Measurements from ENCODE around the gene SUGCT. TPM values are rescaled to one million over a fixed set of nuclear protein-coding genes. Genes with fewer than 3 reads are reported as not detected.
A peak's percentile ranks its signal among the peaks of the same experiment; 100 is the strongest.
"Not testable (repeated sequence)": the region's sequence is repeated elsewhere in the genome, so short reads cannot be mapped to it uniquely, and the experiment has no call there.

SUGCT gene
- polyA plus RNA-seq, 12 donors = 2.0 to 42.9 (median 2.8) TPM; not detected in 1

DNA sequence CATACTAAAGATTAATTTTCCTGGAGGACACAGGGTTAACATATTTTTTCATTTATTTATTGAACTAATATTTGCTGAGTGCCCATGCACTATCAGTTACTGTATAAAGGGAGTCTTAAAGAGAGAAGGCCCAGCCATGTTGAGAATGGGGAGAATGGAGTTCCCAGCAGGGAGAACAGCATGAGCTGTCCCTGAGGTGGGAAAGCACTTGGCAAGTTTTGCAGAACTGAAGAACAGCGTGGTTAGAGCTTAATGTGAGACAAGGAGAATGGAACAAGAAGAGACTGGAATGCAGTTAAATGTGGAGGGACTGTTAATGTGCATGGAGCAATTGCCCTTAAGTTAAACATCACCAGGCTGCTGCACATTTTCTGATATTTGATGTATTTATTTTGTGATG lies 435.4 kb downstream of the SUGCT start:
- no peak for DNase-seq

DNA sequence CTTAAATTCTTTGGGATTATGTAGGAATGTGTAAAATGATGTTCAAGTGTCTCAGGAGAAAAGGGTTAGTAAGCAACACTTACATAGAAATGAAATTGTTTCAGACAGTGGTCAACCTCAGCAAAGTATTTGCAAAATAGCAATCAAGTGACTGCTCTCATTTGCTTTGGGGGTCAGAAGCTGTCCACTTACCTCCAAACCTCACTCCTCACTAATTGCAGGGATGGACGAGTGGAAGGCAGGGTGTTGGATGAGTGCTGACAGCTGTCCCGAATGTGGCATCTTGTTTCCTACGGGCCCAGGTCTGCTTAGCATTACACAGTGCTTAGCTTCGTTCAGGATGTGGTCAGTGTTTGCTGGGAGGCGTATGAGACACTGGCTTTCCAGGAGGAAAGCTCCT lies 437.0 kb downstream of the SUGCT start:
- no peak for DNase-seq

DNA sequence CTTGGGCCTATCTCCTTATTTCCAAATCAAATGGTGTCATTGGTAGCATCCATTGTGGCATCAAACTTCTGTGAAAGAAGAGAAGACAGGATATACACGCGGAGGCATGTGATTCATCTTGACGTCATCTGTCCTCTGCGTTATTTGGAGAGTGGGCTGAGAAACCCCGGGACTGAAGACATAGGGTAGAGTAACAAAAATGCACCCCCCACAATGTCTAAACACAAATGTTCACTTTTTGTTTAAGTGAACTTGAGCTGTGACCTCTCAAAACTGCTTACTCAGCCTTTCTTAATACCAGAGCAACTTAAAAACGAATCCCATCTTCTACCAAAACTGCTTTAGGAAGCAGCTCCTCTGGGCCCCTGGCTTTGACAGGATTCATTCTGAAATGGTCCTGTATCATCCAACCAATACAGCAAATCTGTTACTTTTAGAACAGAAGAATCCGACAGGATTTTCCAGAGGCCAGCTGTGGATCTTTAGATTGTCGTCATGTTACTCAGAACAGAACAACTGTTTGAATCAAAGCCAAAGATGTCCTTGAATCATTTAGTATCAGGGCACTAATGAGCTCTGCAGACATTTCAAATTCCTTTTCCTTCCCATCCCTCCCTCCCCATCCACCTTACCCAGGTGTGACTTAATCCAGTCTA lies 438.1 kb downstream of the SUGCT start:
- DNase-seq = no peak

DNA sequence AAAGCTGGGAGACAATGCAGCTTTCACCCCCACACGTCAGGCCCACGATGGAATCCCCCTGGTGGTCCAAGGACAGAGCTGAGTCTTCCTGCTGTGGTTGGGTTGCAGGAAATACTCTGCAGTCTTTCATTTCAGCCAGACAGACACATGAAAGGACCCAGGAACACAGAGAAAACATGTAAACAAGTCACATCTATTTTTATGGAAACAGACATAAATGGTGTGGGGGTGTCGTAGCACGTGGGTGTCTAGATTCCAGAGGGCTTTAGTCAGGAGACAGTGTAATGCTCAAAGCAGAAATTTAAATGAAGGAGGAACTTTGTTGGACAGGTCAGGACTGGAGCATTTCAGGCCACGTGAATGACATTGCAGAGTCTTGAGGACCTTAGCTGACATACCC lies 444.6 kb downstream of the SUGCT start:
- no peak for DNase-seq

DNA sequence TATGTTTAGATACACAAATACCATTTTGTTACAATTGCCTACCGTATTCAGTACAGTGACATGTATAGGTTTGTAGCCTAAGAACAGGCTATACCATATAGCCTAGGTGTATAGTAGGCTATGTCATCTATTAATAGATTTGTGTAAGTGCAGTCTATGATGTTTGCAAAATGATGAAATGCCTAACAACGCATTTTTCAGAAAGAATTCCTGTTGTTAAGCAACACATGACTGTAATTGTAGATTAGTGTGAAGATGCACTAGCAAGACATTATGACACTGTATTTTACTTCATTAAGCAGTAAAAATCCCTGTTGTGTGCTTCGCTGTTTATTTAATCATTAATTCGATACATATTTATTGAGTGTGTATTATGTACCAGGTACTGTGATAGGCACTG lies 446.0 kb downstream of the SUGCT start:
- no peak for DNase-seq

DNA sequence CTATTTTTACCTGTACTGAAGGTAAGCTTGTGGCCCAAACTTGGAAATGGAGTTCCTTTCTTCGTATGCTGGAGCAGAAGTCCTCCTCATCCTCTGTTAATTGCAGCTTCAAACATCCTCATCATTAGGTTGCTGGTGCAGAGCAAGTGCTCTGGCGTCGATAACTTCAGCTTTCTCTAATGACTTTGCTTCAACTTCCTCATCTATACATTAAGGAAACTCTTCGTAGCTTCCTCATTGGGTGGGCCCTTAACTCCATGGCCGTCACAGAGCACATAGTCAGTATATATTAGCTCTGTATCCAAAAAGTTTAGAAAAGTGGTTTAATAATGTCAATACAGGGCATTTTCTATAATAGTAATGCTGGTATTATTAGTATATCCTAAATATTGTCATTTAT lies 447.7 kb downstream of the SUGCT start:
- no peak for DNase-seq

DNA sequence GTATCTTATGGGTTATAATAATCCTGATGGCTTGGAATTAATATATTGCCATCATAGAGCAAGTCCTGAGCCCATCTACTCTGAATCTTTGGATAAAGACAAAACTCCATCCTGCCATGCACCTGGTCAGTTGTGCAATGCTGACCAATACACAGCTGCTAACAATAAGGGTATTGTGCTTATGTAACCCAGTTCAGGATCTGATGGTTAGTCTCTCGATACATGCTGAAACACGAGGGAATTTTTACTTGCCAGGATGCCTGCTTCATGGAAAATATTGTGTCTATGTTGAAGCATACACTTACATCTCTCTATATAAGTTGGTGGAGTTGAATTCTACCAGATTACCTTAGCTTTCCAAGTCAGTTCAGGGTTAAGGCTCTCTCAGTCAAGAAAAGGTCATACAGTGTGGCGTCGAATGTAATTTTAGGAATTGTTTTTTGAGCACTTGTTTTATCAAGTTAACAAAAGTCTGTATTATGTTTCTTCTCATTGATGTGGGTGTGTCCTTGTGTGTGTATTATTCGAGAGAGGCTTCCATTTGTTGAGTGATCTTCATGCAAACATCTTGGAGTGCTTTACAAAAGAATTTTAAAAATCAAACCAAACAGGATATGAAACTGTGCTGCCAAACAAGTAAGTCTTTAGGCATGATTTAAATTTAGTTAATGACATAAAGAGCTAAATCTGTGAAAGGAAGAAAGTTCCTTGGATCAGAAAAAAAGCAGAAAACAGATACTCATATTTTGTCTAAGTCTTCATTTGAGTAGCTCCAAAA lies 449.1 kb downstream of the SUGCT start:
- peak; percentile 43 for DNase-seq

DNA sequence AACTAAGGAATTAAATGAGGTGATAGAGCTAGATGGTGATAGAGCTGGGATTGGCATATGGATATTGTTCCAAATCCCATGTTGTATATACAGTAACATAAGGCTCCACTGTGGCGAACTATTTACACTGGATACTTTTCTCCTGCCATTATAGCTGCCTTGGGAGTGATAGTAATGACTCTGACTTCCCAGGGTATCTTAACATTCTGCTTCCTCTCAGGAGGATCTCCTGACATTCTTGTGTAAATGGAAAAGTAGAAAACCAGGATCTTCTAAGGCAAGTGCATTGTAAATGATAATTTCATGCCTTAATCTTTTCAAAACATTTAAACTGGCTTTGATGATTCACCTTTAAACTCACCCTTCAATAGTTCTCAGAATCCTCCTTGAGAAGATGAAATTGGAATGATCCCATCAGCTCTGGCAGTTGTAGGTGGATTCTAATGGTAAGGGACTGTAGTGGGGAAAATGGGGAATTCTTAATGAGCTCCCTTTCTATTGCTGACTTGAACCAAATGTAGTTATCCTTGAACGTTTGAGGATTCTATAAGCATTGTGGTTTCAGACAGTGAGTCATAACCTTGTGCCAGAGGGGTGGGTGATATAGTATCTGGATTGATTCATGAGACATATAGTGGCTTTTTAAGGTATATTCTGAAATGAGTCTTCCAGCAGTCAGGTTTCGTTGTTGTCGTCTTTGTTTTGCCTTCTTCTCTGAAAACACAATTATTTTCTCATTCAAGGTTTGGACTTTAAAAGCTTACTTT lies 450.0 kb downstream of the SUGCT start:
- no peak for DNase-seq

DNA sequence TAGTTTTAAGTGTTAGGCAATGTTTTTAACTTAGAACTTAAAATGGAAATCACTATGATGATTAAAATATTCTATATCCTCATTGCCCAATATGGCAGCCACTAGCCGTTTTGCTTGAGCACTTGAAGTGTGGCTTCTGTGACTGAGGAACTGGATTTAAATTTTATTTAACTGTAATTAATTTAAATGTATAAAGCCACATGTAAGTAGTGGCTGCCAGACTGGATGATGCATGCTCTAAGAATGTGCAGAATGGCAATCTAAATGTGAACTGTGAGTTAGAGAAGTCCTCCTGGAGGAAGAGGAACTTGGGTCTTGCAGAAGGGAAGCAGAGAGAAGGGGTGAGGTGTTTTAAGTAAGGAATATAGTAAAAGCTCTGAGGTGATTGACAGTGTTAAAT lies 451.4 kb downstream of the SUGCT start:
- no peak for DNase-seq

DNA sequence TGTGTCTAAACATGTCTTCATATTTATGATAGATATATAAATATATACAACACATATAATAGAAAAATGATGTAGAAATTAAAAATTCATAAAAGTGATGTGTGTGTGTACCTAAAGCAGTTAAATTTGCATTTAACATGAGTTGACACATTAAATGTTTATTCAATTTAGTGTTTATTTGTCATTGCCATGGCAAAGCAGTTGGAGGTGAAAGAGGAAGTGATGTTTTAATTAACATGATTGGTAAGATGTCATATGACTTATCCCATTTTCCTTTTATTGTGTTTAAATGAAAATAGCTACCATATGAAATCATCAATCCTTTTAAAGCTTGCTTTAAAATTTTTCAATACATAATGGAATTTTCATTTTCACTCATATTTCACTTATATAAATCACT lies 452.6 kb downstream of the SUGCT start:
- DNase-seq = no peak

DNA sequence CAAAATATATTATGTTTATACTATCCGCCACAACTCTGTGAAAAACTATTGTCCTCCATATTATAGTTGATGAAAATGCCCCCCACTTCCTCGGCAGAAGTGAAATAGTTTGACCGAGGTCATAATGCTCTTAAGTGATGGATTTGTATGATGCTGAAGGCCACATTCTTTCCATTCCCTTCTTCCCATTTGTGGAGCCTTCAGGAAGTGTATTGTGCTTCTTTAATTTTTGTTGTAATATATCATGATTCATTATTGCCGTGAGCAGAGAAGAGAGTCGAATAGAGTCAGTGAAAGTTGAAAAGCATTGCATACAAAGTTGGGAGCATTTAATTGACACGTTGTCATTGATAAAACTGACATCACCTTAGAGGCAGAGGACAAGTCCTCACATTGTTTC lies 460.3 kb downstream of the SUGCT start:
- DNase-seq = no peak

DNA sequence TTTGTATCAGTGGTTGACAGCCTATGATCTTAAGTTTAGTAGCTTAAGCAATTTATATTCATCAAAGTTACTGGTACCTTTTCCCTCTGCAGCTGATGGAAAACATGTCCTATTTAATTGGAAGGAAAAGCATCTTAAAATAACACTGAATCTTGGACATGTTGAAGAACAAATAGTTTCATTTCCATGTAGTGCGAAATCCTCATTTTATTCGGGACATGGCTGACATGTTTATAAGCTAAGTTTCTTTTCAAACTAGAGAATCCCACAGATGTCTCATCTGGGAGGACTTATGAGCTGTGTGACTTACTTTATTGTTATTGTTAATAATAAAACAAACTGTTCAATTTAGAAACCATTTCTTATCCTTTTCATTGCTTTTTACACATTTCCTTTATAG lies 461.0 kb downstream of the SUGCT start:
- DNase-seq = no peak

DNA sequence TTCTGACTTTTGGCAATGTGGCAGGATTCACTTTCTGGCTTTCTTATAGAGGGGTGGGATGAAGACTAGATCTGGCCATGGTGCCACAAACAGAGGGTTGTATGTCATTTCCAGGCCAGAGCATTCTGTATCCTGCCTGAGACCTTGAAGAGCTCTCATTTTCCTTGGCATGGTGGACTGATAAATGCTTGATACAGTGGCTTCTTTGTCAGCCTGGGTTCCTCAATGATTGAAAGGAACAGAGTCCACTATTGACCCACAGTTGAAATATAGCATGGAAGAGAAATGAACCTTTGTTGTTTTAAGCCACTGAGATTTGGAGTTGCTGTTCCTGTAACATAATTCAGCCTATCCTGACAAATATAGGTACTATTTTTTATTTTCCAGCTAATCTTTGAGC lies 462.7 kb downstream of the SUGCT start:
- no peak for DNase-seq

DNA sequence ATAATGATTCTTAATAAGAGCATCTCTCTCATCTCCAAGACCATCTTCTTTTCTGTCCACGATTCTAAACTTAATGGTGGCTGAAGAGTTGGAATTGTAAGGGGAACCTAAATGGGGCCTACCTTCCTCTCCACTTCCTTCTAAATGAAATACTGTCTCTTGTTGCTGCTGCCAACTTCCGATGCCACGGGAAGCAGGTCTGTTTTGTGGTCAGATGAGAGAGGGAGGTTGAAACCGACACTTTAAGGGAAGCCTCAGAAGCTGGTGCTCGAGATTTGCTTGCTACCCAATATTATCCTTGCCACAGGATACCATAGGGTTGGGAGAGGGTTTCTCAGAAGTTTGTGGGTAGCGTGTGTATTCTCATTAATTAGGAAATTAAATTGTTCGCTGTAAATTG lies 464.1 kb downstream of the SUGCT start:
- DNase-seq = no peak

DNA sequence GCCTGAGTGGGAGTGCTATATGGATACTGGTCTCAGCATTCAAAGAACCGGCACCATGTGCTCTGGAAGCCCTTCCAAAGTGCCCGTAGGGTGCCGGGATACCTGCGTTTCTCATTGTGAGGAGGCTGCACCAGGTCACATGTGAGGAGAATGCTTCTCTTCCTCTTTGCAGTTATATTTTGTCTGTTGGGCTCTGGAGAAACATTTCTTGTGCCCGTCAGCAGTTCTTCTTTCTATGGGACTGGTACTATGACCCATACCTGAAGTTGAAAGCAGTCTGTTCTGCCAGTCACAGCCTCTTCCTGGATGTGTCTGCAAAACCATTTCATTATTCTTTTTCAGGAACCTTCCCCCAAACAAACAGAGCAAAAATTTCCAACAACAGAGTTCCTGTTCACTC lies 465.0 kb downstream of the SUGCT start:
- DNase-seq = no peak

DNA sequence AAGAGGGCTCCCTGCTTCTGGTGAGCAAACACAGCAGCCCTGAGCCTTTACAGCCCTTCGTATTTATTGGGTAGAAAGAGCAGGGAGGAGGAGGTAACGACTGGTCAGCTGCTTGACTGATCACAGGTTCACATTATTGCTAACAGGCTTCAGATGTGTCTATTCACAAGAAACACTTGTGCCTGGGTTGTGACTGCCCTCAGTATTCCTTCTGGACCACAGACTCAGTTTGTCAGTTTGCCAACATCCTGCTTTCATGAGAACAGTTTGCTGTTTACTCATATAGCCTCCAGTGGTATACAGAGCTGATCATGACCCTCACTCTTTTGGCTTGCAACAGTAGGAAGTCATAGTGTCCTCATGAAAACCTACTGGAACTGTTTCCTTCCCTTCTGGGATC lies 467.5 kb downstream of the SUGCT start:
- DNase-seq = not testable (repeated sequence)

DNA sequence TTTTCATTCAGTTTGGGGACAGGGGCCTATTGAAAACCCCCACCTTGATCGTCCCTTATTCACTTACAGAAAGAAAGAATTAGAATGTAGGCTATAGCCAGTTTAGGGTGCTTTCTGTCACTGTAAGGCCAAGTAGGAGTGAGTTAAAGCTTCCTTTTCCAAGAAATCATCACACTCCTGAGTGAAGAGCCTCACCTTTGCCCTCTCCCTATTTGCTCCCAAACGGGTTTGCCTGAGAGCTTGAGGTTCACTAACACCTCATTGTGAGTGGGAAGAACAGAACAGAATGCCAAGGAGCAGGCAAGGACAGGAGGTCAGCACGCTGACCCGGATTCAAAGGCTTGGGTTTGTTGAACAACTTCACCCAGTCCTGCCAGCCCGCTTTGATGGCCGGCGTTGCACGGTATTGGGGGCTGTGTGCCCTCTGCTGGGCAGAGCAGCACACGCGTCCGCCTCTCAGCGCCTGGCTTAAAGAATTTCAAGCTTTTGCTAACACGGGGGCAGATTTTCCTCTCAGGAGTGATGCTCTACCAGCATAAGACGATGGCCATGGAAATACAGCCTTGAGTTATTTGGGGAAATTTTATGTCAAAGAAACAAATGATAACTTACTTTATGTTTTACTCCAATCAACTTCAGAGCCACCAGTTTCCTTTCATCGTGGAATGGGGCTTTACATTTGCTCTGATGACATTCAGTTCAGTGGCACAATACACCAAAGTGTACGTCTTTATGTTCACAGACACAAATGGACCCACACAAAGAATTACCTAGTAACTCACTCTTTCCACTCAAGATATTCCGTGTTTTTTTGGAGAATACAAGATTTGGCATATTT lies 470.0 kb downstream of the SUGCT start:
- peak; percentile 25 for DNase-seq

DNA sequence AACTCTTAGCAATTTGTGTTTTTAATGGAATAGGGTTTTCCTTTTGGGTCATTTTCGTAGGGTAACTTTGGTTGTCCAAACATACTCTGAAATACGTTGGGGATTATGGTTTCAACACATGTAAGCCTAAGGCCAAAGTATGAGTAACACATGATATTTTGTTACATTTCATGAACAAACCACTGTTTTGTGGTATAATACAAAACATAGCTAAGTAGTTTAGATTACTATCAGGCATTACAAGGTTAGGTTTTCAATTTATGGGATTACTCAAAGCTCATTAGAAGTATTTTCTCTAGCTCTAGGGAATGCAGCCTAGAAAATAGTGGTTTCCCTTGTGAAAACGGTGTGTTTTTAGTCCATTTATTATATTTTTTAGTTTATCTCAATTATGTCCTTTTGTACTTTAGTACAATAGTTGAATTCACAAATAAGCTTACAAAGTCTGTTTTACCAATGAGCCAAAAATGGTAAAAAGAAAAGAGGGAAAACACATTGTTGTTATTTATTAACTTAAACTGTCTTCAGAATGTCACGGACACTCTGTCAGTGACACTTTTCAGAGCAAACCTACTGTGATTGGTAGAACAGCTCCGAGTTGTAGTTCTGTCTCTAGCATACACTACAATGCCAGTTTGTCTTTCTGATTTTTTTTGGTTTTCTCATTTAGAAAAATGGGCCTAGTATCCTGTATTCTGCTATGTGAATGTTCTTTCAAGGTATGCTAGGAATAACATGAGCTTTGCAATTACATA lies 473.7 kb downstream of the SUGCT start:
- DNase-seq = no peak

DNA sequence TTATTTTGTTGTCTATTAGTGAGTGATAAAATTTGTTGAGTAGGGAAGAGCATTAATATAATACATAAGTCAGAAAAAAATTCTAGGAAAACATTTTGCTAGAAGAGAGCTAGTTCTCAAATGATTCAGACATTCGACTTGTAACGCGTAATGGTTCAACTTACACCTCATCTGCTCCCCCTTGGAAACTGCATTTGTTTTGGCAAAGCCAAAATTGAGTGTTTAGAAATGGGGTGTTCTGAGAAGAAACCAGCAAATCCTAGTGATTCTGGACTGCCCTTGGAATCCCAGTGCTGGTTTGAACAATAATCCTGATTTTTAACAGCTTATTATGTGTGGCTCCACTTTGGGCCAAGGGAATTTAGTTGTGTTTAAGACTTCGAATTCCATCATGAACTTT lies 475.7 kb downstream of the SUGCT start:
- DNase-seq = no peak

DNA sequence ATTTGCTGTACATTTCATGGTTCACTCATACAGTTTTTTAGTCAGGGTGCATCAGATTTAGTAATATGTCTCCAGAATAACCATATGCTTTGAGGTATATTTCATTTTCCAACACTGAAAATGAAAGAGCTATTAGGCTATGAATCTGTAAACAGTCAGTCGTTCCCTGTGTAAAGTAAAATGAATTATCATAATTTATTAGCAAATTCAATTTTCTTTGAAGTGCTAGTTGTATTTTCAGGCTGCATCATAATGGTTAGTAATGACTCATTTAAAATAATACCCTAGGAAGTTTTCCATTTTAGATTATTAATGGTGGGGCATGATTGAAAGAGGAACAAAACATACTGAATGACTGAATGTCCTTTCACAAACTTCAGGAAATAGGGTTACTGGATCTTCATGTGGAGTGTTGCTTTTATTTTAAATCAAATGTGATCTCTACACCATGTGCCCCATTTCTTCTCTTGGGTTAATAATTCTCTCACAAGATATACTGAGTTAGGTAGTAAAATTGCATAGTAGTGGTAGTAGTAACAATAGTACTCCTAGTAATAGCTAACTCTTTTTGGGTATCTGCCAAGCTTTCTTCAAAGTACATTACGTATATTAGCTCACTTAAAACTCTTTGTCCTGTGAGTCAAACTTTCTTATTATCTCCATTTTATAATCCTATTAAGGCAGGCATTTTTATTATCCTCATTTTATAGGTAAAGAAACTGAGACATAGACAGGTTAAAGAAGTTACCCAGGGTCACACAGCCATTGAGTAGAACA lies 476.5 kb downstream of the SUGCT start:
- DNase-seq = no peak
